Activated CD4-positive, alpha-beta T cell treated with anti-CD3 and anti-CD28 coated beads, Interleukin-2, amount 50 U/mL, for 16 hours (primary cell): ENCODE results near the gene CALML5.

Experiments used
- DNase-seq: peaks from one replicate; pipeline ENCODE4 v3.0.0-alpha.2; 2020

CALML5 gene

DNA sequence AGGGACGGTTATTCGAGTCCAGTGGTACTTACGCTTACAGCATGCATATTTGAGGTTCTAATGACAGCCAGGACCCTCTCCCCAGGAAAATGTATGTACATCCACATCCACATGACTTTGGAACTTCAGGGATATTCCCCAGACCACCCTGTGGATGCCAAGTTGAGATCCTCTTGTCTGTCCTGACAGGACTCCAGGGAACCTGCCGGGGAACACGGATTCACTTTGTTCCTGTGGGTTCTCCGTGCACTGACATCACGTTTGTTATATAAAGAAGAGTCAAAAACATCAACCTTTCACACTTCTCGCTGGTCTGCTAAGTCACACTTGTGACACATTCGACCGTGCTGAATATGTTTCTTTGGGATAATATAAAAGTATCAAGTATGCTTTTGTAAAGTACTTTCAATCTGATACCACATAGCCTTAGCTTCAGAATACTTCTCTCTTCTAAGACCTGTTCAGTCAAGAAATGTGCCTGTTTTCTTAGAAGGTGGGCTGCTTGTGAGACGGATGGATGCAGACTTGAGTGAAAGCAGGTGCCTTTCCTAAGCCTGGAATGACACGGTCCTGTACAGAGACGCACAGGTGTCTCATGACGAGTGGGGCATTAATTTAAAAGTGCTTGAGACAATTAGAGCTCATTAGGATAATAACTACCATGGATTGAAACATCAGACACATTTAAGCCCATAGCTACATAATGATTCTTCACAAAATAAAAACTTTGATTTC, 38.7 kb downstream of the CALML5 start:
- no peak for DNase-seq

DNA sequence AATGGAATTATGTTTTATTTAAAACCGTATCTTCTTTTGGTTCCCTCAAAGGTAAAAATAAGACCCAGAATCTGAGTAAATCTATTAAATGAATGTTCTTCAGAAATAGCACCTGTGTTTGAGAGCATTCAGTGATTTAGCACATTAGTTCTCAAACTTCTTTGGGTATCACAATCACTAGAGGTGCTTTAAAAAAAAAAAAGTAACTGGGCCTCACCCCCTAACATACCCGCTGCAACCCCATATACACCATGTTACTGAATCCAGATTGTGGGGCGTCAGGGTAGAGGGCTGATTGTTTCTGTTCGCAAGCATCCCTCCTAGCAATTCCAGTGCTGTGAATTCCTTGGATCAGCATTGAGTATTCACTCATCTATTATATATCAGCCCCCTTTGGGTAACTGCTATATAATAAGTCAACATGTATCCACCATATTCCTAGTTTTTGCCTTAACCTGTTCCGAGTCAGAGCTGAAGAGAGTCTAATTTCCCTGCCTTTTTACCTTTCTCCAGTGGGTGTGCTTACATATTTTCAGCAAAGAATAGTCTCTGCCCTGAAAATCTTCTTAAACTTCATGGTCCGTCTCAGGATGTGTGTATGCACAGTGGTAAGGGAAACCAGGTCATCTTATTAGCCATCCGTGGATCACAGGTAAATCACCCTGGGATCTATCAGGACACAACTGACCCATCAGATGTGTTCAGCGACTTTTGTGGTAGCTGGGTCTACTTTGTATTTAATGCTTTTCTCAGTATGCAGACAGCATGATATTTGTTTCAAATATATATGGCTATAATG, 40.2 kb downstream of the CALML5 start:
- no peak for DNase-seq

DNA sequence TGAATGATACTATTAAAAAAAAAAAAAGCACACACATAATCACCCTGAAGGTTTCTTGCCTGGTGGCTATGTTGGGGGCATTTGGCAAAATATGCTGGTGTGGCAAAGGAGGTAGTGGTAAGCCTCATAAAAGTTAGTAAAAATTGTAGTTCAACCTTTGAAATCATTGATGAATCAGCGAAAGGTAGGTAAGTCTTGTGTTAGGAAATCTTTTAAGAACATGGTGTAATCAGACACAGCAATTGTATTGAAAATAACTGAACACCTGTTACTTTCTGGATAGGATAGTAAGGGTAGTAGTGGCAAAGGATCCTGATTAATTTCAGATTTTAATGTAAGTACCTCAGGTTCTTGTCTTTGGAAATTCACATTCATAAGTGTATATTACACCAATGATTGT, 40.9 kb downstream of the CALML5 start:
- DNase-seq: no peak

DNA sequence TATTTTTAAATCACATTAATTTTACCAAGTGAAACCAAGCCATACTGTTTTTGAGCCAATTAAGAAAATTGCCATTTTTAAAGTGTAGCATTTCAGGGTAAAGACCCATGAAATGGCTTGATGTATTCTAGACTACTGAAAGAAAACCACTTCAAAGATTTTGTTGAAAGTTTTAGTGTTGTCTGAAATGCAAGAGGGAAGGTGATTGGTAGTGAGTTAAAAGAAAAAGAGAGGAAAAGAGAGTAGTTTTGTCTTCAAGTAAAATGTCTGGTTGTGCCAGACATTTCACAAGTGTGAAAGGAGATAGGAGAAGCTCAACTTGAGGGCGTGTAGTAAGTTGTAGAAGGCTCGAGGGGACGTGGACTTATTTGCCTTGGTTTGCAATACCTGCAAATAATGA, 41.6 kb downstream of the CALML5 start:
- DNase-seq: no peak

DNA sequence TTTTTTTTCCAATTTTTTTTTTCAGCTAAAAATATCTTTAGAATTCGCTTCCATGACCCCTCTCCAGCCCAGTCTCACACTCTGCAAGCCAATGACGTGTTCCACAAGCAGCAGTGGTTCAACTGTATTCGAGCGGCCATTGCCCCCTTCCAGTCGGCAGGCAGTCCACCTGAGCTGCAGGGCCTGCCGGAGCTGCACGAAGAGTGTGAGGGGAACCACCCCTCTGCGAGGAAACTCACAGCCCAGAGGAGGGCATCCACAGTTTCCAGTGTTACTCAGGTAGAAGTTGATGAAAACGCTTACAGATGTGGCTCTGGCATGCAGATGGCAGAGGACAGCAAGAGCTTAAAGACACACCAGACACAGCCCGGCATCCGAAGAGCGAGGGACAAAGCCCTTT, 42.8 kb downstream of the CALML5 start:
- no peak for DNase-seq

DNA sequence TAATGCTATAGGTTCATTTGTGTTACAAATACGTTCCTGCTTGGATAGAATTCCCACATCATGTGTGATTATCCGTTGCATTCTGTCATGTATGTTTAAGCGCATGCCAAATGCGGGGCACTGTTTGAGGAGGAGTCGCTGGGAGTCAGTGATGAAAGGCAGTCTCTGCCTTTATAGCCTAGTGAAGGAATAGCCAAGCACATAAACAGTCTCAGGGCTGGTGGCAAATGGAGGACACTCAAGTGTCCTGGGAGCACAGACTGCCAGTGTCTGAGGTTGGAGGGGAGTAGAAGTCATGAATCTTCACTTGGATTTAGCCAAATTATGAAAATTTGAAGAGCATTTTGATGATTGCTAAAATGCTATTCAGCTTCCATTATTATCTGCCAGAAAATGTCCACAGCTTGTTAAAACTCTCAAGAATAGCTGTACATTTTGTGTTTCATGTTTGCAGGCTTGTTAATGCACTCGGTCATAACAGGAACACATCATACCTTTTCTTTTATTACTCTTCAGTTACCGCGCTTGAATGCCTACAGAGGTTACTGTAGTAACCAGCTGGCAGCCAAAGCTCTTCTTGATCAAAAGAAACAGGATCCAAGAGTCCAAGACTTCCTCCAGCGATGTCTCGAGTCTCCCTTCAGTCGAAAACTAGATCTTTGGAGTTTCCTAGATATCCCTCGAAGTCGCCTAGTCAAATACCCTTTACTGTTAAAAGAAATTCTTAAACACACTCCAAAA, 45.5 kb downstream of the CALML5 start:
- no peak for DNase-seq

DNA sequence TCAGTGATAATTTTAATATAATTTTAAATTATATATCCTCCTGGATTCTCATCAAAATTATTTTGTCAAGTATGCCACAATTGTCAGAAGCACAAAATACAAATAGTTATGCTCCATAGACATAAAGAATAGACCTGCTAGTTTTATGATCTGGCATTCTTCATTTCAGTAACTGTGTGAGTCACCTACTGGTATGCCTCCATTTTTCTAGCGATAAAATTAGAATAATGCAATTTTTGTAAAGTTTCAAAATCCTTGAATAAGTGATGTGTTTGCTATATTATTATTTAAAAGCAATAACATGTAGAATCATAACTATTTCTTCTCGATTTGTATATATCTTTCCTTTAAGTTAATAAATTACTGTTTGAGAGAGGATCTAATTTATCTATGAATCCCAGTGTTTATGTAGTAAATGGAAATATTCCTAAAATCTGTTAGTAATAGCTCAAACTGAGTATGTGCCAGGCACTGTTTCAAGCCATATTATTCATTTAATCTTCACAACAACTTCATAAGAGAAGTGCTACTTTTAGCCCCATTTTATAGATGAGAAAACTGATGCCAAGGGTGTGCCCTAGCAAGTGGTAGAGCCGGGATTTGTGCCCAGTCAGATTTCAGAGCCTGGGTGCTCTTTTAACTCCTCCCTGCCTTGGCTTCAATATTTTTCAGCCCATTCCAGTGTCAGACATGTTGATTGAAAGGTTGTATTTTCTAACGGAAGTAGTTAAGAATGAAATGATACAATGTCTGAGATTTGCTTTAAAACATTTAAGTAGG, 48.6 kb downstream of the CALML5 start:
- DNase-seq: no peak

DNA sequence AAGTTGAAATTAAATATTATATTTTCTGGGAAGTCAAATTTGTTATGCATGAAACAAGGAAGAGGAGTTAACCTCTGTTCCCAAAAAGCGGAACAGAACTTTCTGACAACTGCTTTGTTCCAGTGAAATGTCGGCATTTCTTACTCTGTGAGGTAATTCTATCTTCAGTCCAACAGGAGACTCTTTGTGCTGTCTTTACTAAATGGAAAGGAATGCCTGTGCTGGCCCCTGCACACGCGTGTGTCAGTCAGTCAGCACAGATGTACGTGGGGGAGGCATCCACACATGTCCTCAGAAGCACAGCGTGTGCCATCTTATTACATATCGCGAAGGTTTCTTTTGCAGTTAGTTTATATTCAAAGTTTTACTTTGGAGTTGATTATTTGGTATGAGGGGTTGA, 49.5 kb downstream of the CALML5 start:
- no peak for DNase-seq

DNA sequence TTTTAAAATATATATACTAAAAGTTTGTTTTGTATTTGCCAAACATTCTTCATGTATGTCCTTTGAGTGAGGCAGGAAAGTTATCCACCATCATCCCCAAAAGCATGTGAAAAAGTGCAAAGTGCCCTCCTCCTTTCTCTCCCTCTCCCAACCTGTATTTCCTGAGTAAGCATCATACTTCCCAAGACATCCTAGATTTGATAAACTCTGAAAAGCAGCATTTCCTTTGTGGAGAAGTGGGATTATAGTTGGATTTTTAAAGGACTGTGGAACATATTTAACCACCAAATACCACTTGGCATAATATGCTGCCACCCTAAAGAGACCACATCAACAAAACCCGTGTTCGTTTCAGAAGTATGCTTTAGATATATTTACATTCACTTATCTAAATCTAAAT, 50.1 kb downstream of the CALML5 start:
- DNase-seq: no peak
